ENCODE data around the gene ZFP2.

GRCh38 chr5:178872302-178872701 is 23.4 kb upstream of the ZFP2 start:
- TF ChIP-seq CTCF (IDR thresholded peaks at IDR 0.05) (no peak), POLR2A (IDR thresholded peaks at IDR 0.05) (no peak)
